ENCODE measurements around the gene PAX7.

GRCh38 chr1:18721041-18721440 is 90.4 kb downstream of the PAX7 start:
- TF ChIP-seq, protein P1, sequence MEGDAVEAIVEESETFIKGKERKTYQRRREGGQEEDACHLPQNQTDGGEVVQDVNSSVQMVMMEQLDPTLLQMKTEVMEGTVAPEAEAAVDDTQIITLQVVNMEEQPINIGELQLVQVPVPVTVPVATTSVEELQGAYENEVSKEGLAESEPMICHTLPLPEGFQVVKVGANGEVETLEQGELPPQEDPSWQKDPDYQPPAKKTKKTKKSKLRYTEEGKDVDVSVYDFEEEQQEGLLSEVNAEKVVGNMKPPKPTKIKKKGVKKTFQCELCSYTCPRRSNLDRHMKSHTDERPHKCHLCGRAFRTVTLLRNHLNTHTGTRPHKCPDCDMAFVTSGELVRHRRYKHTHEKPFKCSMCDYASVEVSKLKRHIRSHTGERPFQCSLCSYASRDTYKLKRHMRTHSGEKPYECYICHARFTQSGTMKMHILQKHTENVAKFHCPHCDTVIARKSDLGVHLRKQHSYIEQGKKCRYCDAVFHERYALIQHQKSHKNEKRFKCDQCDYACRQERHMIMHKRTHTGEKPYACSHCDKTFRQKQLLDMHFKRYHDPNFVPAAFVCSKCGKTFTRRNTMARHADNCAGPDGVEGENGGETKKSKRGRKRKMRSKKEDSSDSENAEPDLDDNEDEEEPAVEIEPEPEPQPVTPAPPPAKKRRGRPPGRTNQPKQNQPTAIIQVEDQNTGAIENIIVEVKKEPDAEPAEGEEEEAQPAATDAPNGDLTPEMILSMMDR (IDR thresholded peaks at IDR 0.05; ENCODE audit: insufficient read depth, low read length) = no peak
- TF ChIP-seq GABPA (IDR thresholded peaks at IDR 0.05; ENCODE audit: low read depth) = no peak

Measured in HL-60 (cell line).